PFSK-1 (cell line): Measurements from ENCODE around the gene PRSS53.

ENCODE experiments used
- FOXP2 ChIP-seq: optimal IDR thresholded peaks from 2 replicates; pipeline ENCODE3; 2011; ENCODE audit warnings: borderline replicate concordance, control low read depth, inconsistent platforms; ENCODE audit not compliant: insufficient read depth; ENCODE audit errors: extremely low read length, extremely low read depth
- POLR2AphosphoS5 ChIP-seq: IDR thresholded peaks from 2 replicates; pipeline ENCODE4 v1.6.1; 2012; ENCODE audit warnings: low read depth, mild to moderate bottlenecking, control low read depth, low read length, moderate library complexity
- SIN3A ChIP-seq: IDR thresholded peaks from 2 replicates; pipeline ENCODE4 v1.6.1; 2012; ENCODE audit warnings: mild to moderate bottlenecking, low read length, moderate library complexity, borderline replicate concordance; ENCODE audit not compliant: insufficient read depth
- TAF1 ChIP-seq: IDR thresholded peaks from 2 replicates; pipeline ENCODE4 v1.6.1; 2012; ENCODE audit warnings: low read length, control low read depth, borderline replicate concordance; ENCODE audit not compliant: insufficient read depth
- TF ChIP-seq, protein P1 (sequence below), 2 experiments: IDR thresholded peaks; 2 replicates each; pipeline versions ENCODE4 v1.6.1 to v1.8.0; 2011 to 2012; ENCODE audit warnings: low read depth in 2 of 2, low read length in 2 of 2, control low read depth in 1 of 2, inconsistent platforms in 1 of 2, mild to moderate bottlenecking in 1 of 2, moderate library complexity in 1 of 2; ENCODE audit not compliant: insufficient read depth in 1 of 2

Gene PRSS53

DNA sequence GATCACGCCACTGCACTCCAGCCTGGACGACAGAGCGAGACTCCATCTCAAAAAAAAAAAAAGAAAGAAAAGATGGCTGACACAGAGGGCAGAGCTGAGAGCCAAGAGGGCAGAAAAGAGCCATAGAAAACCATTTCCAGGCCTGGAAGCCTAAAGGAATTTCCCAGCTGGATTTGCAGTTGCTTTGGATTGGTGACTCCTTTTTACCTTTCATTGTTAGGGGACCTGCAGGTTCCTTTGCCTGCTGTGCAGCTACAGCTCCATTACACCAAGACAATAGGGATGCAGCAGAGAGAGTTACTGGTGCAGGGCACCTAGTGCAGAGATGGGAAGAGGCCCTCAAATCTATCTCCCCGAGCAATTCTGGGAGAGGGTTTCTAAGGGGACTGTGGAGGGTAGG, 33.1 kb downstream of the PRSS53 start:
- TF ChIP-seq FOXP2 (no peak), POLR2AphosphoS5 (no peak), SIN3A (no peak)

DNA sequence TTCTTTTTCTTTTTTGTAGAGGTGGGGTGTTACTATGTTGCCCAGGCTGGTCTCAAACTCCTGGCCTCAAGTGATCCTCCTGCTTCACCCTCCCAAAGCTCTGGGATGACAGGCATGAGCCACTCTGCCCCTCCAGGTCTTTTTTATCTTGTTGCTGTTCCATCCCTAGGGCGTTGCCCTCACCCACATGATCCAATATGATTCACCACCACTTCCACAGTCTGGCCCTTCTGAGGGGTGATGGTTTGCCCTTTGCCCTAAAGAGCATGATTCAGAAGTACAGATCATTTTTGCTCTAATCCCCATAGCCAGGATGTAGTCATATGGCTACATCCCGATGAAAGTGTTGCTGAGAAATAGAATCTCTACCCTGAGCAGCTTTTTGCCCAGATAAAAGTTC, 36.6 kb downstream of the PRSS53 start:
- TF ChIP-seq, protein P1, sequence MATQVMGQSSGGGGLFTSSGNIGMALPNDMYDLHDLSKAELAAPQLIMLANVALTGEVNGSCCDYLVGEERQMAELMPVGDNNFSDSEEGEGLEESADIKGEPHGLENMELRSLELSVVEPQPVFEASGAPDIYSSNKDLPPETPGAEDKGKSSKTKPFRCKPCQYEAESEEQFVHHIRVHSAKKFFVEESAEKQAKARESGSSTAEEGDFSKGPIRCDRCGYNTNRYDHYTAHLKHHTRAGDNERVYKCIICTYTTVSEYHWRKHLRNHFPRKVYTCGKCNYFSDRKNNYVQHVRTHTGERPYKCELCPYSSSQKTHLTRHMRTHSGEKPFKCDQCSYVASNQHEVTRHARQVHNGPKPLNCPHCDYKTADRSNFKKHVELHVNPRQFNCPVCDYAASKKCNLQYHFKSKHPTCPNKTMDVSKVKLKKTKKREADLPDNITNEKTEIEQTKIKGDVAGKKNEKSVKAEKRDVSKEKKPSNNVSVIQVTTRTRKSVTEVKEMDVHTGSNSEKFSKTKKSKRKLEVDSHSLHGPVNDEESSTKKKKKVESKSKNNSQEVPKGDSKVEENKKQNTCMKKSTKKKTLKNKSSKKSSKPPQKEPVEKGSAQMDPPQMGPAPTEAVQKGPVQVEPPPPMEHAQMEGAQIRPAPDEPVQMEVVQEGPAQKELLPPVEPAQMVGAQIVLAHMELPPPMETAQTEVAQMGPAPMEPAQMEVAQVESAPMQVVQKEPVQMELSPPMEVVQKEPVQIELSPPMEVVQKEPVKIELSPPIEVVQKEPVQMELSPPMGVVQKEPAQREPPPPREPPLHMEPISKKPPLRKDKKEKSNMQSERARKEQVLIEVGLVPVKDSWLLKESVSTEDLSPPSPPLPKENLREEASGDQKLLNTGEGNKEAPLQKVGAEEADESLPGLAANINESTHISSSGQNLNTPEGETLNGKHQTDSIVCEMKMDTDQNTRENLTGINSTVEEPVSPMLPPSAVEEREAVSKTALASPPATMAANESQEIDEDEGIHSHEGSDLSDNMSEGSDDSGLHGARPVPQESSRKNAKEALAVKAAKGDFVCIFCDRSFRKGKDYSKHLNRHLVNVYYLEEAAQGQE (IDR thresholded peaks at IDR 0.05; ENCODE audit: insufficient read depth in 1 of 2, low read depth in 2 of 2, low read length in 2 of 2): no peak
- no peak for TF ChIP-seq SIN3A
- TF ChIP-seq FOXP2: no peak
- no peak for TF ChIP-seq POLR2AphosphoS5
- TF ChIP-seq TAF1: no peak

DNA sequence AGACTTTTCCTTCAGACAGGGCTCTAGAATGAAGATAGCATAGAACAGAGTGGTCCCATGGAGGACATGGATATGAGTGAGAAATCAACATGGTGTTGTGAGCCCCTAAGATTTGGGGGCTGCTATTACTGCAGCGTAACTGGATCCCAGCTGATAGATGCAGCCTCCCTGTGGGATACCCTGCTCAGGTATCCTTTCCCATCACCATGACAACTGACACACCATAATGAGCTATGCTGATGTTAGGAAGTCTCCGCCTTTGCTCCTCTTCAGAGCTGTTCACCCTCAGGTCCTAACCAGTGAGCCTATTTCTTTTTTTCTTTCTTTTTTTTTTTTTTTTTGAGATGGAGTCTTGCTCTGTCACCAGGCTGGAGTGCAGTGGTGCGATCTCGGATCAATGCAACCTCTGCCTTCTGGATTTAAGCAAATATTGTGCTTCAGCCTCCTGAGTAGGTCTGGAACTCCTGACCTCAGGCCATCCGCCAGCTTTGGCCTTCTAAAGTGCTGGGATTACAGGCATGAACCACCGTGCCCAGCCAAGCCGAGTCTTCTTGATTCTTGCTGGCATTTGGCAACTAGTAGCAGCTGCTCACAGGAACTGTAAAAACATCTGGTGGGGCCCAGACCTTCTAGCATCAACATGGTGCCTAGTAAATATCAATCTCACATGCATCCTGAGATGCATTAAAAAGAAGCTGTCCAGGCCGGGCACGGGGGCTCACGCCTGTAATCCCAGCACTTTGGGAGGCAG, 38.3 kb downstream of the PRSS53 start:
- TF ChIP-seq POLR2AphosphoS5: no peak
- TF ChIP-seq, protein P1 (IDR thresholded peaks at IDR 0.05; ENCODE audit: insufficient read depth in 1 of 2, low read depth in 2 of 2, low read length in 2 of 2): no peak
- no peak for TF ChIP-seq TAF1
- no peak for TF ChIP-seq SIN3A
- TF ChIP-seq FOXP2: no peak

DNA sequence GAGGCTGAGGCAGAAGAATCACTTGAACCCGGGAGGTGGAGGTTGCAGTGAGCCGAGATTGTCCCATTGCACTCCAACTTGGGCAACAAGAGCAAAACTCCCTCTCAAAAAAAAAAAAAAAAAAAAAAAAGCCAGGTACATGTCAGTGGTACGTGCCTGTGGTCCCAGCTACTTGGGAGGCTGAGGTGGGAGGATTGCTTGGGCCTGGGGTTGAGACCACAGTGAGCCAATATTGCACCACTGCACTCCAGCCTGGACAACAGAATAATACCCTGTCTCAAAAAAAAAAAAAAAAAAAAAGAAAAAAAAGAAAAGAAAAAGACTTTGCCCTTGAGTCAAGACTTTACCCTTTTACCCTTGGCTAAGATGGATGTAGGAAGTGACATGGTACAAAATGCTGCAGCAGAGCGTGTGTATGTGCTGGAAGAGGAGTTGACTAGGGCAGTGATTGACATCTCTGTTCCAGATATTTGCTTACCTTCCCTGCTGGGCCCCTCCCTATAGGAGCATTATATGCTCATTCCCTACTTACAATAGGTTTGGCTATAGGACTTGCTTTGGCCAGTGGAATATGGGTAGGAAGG, 44.8 kb downstream of the PRSS53 start:
- no peak for TF ChIP-seq TAF1
- no peak for TF ChIP-seq SIN3A
- TF ChIP-seq, protein P1 (IDR thresholded peaks at IDR 0.05; ENCODE audit: insufficient read depth in 1 of 2, low read depth in 2 of 2, low read length in 2 of 2): no peak
- TF ChIP-seq POLR2AphosphoS5: no peak
- TF ChIP-seq FOXP2: no peak

DNA sequence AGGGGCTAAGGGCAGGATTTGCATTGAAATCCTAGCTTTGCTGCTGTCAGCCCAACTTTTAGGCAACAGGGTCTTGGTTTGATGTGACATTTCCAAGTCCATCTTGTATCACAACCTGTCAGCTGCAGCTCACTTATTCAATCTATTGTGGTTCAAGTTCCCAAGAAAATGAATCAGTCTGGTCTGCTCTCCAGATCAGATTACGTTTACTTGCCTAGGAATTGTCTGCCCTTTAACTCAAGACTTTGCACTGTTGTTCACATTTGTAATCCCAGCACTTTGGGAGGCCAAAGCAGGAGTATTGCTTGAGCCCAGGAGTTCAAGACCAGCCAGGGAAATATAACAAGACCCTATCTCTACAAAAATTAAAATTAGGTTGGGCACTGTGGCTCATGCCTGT, 45.4 kb downstream of the PRSS53 start:
- TF ChIP-seq, protein P1 (IDR thresholded peaks at IDR 0.05; ENCODE audit: insufficient read depth in 1 of 2, low read depth in 2 of 2, low read length in 2 of 2): no peak
- TF ChIP-seq SIN3A (no peak), FOXP2 (no peak), TAF1 (no peak), POLR2AphosphoS5 (no peak)
